Nephron progenitor cell (in vitro differentiated cells): ENCODE data around the gene RMDN2.
"Not testable (repeated sequence)": the region's sequence is repeated elsewhere in the genome, so short reads cannot be mapped to it uniquely, and the experiment has no call there.

Source experiments
- DNase-seq: peaks from one replicate; pipeline ENCODE4 v3.0.0; 2021
- H3K27ac Mint-ChIP-seq: 2 replicates; pipeline ENCODE4 v1.8.0; 2021; ENCODE audit warnings: mild to moderate bottlenecking, moderate library complexity, mixed read lengths
- H3K27me3 Mint-ChIP-seq: 2 replicates; pipeline ENCODE4 v1.8.0; 2021; ENCODE audit warnings: mild to moderate bottlenecking, low read depth, mixed read lengths; ENCODE audit not compliant: poor library complexity
- H3K36me3 Mint-ChIP-seq: 2 replicates; pipeline ENCODE4 v1.8.0; 2021; ENCODE audit warnings: low read depth, mixed read lengths
- H3K4me1 Mint-ChIP-seq: 2 replicates; pipeline ENCODE4 v1.8.0; 2021; ENCODE audit warnings: mixed read lengths
- H3K4me3 Mint-ChIP-seq: 2 replicates; pipeline ENCODE4 v1.8.0; 2021; ENCODE audit warnings: mild to moderate bottlenecking, moderate library complexity, mixed read lengths
- H3K9me3 Mint-ChIP-seq: 2 replicates; pipeline ENCODE4 v1.8.0; 2021; ENCODE audit warnings: mild to moderate bottlenecking, moderate library complexity, mixed read lengths
- TF ChIP-seq, protein P1 (sequence below): fragments of 200-600 bp; sonication (generic); IDR thresholded peaks from 2 replicates; pipeline ENCODE4 v1.5.0; 2021; ENCODE audit warnings: antibody characterized with exemption

Gene RMDN2

DNA sequence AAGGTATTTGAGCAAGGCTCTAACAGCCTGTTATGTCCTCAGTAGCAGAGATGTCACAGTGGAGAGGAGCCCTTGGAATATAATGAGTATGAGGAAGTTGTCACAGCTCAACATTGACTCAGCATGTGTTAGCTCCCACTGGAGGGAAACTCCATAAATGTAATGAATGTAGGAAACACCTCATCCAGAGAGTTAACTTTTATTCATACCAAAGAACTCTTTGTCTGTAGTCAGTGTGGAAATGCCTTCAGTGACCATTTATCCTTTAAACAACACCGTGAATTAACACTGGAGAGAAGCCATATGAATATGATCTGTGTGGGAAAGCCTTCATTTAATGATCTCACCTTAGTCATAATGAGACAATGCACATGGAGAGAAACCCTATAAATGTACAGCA, 91.1 kb downstream of the RMDN2 start:
- Mint-ChIP-seq H3K4me3 (no peak overlapping the region), H3K9me3 (peaks cover 6% of the 10 kb centered on the region), H3K27me3 (no peaks in the 10 kb centered on the region), H3K36me3 (peaks cover 10% of the 10 kb centered on the region), H3K4me1 (no peaks in the 10 kb centered on the region), H3K27ac (no peak overlapping the region)
- no peak for DNase-seq
- TF ChIP-seq, protein P1, sequence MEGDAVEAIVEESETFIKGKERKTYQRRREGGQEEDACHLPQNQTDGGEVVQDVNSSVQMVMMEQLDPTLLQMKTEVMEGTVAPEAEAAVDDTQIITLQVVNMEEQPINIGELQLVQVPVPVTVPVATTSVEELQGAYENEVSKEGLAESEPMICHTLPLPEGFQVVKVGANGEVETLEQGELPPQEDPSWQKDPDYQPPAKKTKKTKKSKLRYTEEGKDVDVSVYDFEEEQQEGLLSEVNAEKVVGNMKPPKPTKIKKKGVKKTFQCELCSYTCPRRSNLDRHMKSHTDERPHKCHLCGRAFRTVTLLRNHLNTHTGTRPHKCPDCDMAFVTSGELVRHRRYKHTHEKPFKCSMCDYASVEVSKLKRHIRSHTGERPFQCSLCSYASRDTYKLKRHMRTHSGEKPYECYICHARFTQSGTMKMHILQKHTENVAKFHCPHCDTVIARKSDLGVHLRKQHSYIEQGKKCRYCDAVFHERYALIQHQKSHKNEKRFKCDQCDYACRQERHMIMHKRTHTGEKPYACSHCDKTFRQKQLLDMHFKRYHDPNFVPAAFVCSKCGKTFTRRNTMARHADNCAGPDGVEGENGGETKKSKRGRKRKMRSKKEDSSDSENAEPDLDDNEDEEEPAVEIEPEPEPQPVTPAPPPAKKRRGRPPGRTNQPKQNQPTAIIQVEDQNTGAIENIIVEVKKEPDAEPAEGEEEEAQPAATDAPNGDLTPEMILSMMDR = no peak

GRCh38 chr2:38017836-38018235, 92.7 kb downstream of the RMDN2 start:
- no peaks in the 10 kb centered on the region for H3K36me3 Mint-ChIP-seq
- no peak overlapping the region for H3K27ac Mint-ChIP-seq
- TF ChIP-seq, protein P1 = no peak
- H3K27me3 Mint-ChIP-seq = no peaks in the 10 kb centered on the region
- DNase-seq = no peak
- H3K9me3 Mint-ChIP-seq = peaks cover 6% of the 10 kb centered on the region
- H3K4me1 Mint-ChIP-seq = no peaks in the 10 kb centered on the region
- no peak overlapping the region for H3K4me3 Mint-ChIP-seq

- H3K9me3 Mint-ChIP-seq = peaks cover 13% of the 10 kb centered on the region
- H3K27ac Mint-ChIP-seq, DNase-seq, H3K4me1 Mint-ChIP-seq, H3K36me3 Mint-ChIP-seq, H3K27me3 Mint-ChIP-seq, H3K4me3 Mint-ChIP-seq: not testable (repeated sequence)
Observed at GRCh38 chr2:38020359-38021069, 95.4 kb downstream of the RMDN2 start.

DNA sequence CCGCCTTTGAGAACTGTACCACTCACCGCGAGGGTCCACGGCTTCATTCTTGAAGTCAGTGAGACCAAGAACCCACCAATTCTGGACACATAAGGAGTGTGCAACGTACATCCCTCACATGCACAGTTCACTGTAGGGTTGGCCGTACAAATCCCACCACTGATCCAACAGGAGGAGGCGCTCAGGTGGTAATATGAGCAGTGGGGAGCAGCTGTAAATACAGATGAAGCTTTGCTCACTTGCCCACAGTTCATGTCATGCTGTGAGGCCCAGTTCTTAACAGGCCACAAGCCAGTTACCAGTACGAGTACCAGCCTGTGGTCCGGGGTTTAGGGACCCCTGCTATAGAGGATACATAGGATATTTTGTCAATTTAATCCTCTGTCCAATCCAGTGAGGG, 96.5 kb downstream of the RMDN2 start:
- H3K36me3 Mint-ChIP-seq = no peaks in the 10 kb centered on the region
- H3K4me1 Mint-ChIP-seq = no peaks in the 10 kb centered on the region
- peaks cover 13% of the 10 kb centered on the region for H3K9me3 Mint-ChIP-seq
- H3K27me3 Mint-ChIP-seq = no peaks in the 10 kb centered on the region
- TF ChIP-seq, protein P1 = no peak
- H3K27ac Mint-ChIP-seq = peak overlapping the region; percentile 36
- DNase-seq = no peak
- H3K4me3 Mint-ChIP-seq = peak overlapping the region; percentile 7

DNA sequence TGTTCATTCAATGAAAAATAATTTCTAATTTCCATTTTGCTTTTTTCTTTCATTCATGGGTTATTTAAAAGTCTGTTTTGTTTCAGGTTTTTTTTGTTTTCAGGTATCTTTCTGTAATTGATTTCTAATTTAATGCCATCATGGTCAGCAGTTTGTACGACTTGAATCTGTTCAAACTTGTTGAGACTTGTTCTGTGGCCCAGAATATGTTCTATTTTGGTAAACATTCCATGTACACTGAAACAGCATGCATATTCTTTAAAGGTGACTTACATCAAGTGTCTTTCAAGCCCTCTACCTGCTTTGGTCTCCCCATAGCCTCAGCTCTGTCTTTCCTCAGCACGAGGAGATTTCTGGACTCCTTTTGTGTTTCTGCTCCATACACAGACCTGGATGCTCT, 101.8 kb downstream of the RMDN2 start:
- H3K36me3 Mint-ChIP-seq = no peaks in the 10 kb centered on the region
- no peak overlapping the region for H3K27ac Mint-ChIP-seq

DNA sequence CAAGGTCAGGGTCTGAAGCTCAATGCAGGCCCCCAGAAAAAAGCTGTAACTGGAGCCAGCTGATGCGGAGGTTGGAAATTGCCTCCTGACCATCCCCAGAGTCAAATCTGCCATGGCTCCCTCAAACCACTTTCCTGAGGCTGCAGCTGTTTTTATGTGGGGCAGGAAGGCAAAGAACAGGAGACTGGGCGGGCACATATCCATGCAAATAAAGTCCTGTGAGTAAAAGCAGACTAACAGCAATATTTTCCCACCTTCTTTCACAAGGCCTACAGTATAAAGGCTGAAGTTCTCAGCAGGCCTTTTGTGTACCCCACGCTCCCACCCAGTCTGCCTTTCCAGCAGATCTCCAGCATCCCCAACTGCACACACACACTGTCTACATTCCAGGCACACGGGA, 103.7 kb downstream of the RMDN2 start:
- Mint-ChIP-seq H3K36me3 (no peaks in the 10 kb centered on the region), H3K27me3 (no peaks in the 10 kb centered on the region), H3K4me3 (no peak overlapping the region), H3K9me3 (peaks cover 7% of the 10 kb centered on the region), H3K4me1 (peaks cover 17% of the 10 kb centered on the region), H3K27ac (no peak overlapping the region)
- DNase-seq = no peak
- TF ChIP-seq, protein P1 = no peak

More for the DNA sequence above, 101.8 kb downstream of the RMDN2 start:
- H3K4me1 Mint-ChIP-seq = peaks cover 16% of the 10 kb centered on the region
- no peak for DNase-seq
- H3K9me3 Mint-ChIP-seq = peaks cover 7% of the 10 kb centered on the region
- no peak overlapping the region for H3K4me3 Mint-ChIP-seq
- TF ChIP-seq, protein P1 = no peak
- H3K27me3 Mint-ChIP-seq = no peaks in the 10 kb centered on the region
